ENCODE results near the gene GUCY2D. TPM values are rescaled to one million over a fixed set of nuclear protein-coding genes. Genes with fewer than 3 reads are reported as not detected.

Gene GUCY2D
- total RNA-seq, 1 donor = 1.9 TPM

DNA sequence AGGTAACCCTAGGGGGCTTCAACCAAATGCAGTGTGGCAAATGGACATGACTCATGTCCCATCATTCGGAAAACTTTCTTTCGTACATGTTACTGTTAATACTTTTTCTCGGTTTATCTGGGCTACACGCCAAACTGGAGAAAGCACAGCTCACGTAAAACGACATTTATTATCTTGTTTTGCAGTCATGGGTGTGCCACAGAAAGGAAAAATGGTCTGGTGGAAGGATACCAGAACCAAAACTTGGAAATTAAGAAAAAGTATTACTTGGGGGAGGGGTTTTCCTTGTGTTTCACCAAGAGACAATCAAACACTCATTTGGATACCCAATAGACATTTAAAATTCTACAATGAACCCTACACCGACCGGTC is 60.0 kb downstream of the GUCY2D start:
- no peak for DNase-seq (ENCODE audit: low read depth in 2 of 3, low spot score in 2 of 3)

DNA sequence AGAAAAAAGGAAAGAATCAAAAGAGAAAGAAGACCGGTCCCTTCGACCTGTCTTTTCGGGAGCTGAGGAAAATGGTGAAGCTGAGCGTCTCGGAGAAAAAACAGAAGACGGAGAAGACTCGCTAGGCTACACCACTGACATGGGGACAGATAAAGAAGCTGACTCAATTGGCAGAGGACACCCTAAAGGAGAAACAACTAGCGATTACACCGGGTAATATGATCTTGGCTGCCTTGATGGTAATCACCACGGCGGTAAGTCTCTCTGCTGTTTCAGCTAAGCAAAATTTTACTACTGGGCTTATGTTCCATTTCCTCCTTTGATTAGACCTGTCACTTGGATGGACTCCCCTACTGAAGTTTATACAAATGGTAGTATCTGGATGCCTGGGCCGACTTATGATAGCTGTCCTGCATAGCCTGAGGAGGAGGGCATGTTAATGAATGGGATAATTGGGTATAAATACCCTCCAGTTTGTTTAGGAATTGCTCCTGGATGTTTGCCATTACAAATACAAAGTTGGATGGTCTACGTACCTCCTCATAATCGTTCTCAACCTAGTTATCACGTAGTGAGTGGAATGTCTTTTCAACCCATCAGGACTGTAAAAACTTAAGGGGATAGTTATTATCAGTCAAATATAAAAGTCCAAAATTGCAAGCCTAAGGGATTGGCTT is 60.5 kb downstream of the GUCY2D start:
- DNase-seq (ENCODE audit: low read depth in 2 of 3, low spot score in 2 of 3) = no peak

DNA sequence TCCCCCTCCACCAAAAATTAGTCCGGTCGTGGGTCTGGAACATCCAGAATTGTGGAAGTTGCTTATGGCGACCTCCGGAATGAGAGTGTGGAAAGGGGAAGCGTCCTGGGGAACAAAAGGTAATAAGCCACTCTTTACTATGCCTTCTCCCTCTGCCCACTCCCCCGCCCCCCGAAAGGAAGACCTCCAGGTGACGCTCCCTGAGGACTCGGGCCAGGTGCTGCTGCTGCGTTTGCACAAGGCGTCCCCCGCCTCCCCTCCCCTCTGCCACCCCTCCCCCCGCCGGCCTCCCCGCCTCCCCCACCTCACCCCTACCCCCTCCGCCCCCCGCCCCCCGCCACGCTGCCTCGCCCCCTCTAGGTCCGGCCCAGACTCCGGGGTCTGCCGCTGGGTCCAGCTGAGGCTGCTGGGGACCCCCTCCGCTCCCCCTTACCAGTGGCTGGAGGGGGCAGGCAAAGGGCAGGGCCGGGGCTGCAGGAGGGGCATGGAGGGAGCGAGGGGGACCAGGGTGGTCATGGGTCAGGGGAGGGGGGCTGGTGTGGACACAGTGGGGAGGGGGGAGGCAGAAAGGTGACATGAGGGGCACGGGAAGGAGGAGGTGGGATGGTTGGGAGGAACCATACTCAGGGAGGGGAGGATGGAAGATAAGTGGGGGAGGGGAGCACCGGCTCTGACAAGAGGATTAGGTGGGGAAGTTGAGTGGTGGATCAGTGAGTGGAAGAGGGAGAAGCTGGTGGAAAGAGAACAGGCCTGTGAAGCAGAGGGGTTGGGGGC is 61.5 kb downstream of the GUCY2D start:
- DNase-seq (ENCODE audit: low read depth in 2 of 3, low spot score in 2 of 3) = no peak

DNA sequence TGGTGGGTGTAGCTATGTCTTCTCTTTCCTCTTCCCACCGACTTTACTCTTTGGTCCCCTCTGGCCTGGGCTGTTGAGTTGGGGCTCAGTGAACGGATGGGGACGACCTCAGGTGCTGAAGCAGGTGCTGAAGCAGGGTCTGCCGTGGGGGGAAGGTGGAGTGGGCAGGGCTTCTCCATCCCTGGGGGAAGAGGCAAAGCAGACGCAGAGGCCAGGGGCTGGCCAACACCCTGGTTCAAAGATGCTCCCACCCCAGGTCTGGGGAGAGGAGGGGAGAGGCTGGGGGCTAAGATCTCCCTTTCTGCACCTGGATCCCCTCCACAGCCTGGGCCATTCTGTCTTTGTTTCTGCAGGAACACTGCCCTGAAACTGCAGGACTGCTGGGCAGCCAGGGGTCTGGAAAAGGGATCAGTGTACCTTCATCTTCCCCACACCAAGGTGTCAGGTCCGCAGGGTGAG is 62.2 kb downstream of the GUCY2D start:
- DNase-seq (ENCODE audit: low read depth in 2 of 3, low spot score in 2 of 3) = no peak

DNA sequence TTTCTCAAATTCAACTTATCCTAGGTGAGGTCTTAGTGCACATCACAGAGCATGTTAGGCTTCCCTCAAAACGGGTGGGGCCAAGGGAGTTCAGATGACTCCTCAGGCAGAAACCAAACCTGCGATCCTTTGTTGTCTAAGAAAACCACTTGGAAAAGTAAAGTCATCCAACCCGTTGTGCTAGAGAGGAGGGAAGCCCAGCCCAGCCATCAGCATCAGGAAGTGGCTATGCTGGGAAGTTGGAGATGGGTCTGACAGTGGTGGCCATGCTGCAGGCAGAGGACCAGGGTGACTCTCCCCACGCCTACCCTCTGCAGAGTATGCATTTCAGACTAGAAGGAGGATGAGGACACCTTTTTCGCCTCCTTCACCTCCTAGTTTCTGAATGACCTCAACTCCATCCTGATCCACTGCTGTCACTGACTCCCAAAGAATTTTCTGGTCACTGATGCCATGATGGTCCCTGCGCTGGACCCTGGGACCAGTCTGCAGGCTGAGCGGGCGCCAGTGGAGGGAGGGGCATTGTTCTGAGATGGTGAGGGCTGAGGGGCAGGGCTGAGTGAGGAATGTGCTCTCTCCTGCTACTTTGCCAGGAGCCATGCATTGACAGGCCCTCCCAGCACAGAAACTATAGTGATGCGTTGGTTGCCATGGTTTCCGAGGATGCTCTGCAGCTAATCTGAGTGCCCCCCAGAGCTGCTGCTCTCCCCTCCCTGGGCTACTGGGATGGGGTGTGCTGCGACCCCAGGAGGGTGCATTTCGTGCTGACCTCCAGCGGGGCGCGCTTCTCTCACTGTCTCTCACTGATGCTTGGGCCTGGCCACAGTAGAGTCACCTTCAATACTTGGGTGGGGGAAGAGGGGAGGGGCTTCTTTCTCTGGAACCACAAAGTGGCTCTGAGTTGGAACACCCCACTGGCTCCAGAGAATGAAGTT is 64.7 kb downstream of the GUCY2D start:
- DNase-seq (ENCODE audit: low read depth in 2 of 3, low spot score in 2 of 3) = no peak

DNA sequence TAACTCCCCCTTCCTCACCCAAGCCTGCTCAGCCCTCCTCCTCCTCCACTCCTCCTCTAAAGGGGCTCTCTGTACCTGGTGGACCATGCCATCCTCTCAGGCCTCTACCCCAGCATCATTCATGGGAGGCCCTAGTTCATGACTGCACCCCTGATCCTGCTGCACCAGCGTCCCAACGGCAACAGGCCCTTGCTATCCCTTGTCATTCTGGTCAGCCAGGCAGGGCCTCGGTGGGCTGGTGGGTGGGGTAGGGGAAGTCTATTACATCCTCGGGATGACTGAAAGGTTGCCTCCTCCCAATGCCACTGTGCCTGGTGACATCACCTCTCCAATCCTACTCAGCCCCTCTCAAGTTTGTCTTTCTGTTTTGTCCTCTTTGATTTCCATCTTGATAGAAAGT is 65.4 kb downstream of the GUCY2D start:
- DNase-seq (ENCODE audit: low read depth in 2 of 3, low spot score in 2 of 3) = no peak

DNA sequence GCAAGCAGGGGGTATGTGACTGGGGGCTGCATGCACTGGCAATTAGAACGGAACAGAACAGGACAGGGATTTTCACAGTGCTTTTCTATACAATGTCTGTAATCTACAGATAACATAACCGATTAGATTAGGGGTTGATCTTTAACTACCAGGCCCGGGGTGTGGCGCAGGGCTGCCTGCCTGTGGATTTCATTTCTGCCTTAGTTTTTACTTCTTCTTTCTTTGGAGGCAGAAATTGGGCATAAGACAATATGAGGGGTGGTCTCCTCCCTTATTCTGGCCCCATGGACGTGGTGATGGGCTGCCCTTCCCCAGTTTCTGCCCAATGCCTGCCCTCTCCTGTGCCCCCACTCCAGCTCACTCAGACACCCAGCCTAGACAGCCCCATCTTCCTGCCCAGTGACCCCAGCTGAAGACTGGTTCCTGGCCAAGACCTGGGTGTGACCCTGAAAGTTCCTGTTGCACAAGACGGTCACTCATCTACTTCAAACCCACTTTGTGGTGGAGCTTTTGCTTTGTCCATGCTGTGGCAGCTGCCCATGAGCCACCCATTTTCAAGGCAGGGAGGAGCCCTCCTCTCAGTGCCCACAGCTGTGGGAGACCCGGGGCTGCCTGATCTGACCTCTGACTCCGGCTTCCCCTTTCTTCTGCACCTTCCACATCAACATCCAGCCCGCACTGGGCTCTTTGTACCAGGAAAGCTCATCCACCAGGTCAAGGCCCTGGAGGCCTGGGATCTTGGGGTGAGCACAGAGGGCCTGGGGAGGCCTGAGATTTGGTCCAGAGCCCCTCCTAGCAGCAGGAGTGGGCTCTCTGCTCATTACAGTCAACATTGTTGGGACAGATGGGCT is 66.5 kb downstream of the GUCY2D start:
- DNase-seq (ENCODE audit: low read depth in 2 of 3, low spot score in 2 of 3) = no peak

DNA sequence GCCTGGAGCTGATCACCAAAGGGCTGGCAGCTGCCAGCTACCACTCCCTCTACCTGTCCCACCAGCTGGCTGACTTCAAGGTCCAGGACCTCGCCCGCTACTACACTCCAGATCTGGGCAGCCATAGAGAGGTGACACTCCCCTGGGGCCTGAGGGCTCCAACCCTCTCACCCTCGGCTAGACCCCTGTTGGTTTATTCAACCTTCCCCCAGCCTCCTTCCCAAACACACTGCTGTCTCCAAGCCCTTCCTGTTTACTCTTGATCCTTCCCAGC is 67.1 kb downstream of the GUCY2D start:
- no peak for DNase-seq (ENCODE audit: low read depth in 2 of 3, low spot score in 2 of 3)

Other genes starting within 250 kb of the GUCY2D start
- 24.8 TPM for gene KDM6B, start 168.4 kb upstream of the GUCY2D start, total RNA-seq
- gene TMEM88, start 147.5 kb upstream of the GUCY2D start, total RNA-seq = 4.6 TPM
- 97.8 TPM for gene NAA38, start 145.1 kb upstream of the GUCY2D start, total RNA-seq
- gene CYB5D1, start 144.6 kb upstream of the GUCY2D start, total RNA-seq = 9.4 TPM
- 110 TPM for gene CHD3, start 113.8 kb upstream of the GUCY2D start, total RNA-seq
- 10.0 TPM for gene RNF227, start 86.3 kb upstream of the GUCY2D start, total RNA-seq
- gene KCNAB3, start 72.8 kb upstream of the GUCY2D start, total RNA-seq = 1.1 TPM
- gene TRAPPC1, start 70.7 kb upstream of the GUCY2D start, total RNA-seq = 66.5 TPM
- 36.6 TPM for gene CNTROB, start 70.4 kb upstream of the GUCY2D start, total RNA-seq
- gene ALOX15B, start 36.4 kb downstream of the GUCY2D start, total RNA-seq = 5.1 TPM
- 1.1 TPM for gene ALOX12B, start 85.1 kb downstream of the GUCY2D start, total RNA-seq
- gene ALOXE3, start 115.9 kb downstream of the GUCY2D start, total RNA-seq = under 0.01 TPM
- under 0.01 TPM for gene HES7, start 121.5 kb downstream of the GUCY2D start, total RNA-seq
- gene PER1, start 149.8 kb downstream of the GUCY2D start, total RNA-seq = 141 TPM
- 18.6 TPM for gene VAMP2, start 160.3 kb downstream of the GUCY2D start, total RNA-seq
- 251 TPM for gene TMEM107, start 173.8 kb downstream of the GUCY2D start, total RNA-seq
- 27.7 TPM for gene BORCS6, start 187.6 kb downstream of the GUCY2D start, total RNA-seq
- gene AURKB, start 208.0 kb downstream of the GUCY2D start, total RNA-seq = 6.2 TPM
- 32.6 TPM for gene CTC1, start 245.4 kb downstream of the GUCY2D start, total RNA-seq
- 57.4 TPM for gene PFAS, start 246.7 kb downstream of the GUCY2D start, total RNA-seq